NCI-H1105 treated with DMSO at 0.1 percent for 48 hours (cell line): ENCODE measurements around the gene B4GALNT4.
"Not testable (repeated sequence)": the region's sequence is repeated elsewhere in the genome, so short reads cannot be mapped to it uniquely, and the experiment has no call there.

Experiments used
- DNase-seq: peaks from one replicate; lab custom pipeline; 2025; lab: John Stamatoyannopoulos, UW

B4GALNT4 gene

GRCh38 chr11:358129-358800 is 11.0 kb upstream of the B4GALNT4 start:
- DNase-seq, result peak; percentile 15

GRCh38 chr11:359181-359714 is 10.1 kb upstream of the B4GALNT4 start:
- DNase-seq, result no peak

DNA sequence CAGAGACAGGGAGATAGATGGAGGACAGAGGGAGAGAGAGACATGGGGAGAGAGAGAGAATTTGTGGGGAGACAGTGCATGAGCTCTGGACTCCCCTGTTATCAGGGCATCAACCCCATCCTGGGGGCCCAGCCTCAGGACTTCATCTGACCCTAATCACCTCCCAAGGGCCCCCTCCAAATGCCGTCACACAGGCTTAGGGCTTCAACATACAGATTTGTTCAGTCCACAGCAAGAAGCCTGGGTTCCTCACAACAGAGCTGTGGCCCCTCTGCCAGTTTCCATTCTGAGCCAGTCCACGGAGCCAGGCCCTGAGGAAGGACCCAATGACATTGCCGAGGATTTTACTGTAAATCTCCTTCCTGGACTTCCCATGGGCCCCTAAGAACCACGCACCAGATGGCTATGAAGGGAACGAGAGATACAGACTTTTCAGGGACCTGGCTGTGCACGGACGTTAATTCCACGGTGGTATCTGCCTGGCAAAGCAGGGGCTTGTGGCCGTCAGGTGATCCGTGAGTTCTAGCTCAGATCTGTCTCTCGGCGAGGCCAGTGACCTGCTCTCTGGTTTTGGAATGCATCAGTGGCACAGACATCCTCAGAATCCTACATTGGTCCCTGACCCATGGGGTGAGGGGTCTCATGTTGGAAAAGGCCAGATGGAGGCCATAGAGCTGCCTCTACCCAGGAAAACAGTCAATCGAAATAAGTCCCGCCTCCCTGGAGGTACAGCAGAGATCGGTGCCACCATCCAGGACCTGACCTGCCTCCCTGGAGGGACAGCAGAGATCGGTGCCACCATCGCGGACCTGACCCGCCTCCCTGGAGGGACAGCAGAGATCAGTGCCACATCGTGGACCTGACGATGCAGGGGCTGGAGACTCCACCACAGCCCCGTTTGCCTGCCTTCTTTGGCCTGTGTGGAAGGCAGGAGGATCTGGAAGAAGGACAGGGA is 8.7 kb upstream of the B4GALNT4 start:
- DNase-seq, result no peak

DNA sequence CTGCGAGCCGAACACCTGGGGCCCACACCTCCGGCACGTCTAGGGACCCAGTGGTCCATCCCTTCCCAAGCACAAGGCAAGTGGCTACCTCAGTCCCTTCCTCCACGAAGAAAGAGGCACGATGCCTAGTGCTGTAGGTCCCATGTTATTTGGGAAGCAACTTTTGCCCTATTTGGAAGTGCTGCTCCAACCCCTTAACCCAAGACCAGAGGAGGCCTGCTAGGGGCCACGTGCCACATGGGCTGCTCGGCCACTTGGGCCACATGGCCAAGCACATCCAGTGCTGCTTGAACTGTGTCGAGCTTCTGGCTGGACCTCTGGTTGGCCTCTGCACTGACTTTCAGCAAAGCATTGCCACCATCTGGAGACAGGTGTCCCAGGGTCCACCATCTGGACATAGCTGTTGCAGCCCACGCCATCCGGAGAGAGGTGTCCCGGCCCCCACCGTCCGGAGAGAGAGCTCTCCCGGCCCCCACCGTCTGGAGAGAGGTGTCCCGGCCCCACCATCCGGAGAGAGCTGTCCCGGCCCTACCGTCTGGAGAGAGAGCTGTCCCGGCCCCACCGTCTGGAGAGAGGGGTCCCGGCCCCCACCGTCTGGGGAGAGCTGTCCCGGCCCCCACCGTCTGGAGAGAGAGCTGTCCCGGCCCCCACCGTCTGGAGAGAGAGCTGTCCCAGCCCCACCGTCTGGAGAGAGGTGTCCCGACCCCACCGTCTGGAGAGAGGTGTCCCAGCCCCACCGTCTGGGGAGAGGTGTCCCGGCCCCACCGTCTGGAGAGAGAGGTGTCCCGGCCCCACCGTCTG is 6.5 kb upstream of the B4GALNT4 start:
- DNase-seq, result no peak

DNA sequence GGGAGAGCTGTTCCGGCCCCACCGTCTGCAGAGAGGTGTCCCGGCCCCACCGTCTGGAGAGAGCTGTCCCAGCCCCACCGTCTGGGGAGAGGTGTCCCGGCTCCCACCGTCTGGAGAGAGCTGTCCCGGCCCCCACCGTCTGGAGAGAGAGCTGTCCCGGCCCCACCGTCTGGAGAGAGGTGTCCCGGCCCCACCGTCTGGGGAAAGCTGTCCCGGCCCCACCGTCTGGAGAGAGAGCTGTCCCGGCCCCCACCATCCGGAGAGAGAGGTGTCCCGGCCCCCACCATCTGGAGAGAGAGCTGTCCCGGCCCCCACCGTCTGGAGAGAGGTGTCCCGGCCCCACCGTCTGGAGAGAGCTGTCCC is 5.9 kb upstream of the B4GALNT4 start:
- DNase-seq, result not testable (repeated sequence)

DNA sequence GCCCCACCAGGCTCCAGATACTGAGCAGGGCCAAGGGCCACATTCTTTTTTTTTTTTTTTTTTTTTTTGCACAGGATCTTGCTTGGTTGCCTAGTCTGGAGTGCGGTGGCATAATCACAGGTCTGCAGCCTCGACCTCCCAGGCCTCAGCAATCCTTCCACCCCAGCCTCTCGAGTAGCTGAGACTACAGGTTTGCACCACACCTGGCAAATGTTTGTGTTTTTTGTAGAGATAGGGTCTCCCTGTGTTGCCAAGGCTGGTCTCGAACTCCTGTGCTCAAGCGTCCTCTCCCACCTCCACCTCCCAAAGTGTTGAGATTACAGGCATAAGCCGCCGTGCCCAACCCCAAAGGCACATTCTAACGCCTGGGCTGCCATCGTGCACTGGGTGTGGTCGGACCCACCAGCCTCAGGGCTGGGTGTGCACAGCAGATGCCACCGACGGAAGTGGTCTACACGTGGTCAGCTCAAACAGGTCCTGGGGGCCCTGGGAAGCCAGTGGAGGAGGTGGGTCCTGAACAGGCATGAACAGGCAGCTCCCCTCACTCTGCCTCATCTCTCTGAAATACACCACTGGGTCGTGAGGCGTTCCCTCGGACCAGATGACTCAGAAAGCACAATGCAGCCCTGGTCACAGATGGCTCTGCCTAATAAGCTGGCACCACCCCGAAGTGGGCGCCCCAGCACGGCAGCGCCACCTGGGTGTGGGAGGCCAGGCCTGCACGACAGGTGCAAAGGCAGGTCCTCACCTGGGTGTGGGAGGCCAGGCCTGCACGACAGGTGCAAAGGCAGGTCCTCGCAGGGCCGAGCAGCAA is 5.1 kb upstream of the B4GALNT4 start:
- DNase-seq, result peak; percentile 89

DNA sequence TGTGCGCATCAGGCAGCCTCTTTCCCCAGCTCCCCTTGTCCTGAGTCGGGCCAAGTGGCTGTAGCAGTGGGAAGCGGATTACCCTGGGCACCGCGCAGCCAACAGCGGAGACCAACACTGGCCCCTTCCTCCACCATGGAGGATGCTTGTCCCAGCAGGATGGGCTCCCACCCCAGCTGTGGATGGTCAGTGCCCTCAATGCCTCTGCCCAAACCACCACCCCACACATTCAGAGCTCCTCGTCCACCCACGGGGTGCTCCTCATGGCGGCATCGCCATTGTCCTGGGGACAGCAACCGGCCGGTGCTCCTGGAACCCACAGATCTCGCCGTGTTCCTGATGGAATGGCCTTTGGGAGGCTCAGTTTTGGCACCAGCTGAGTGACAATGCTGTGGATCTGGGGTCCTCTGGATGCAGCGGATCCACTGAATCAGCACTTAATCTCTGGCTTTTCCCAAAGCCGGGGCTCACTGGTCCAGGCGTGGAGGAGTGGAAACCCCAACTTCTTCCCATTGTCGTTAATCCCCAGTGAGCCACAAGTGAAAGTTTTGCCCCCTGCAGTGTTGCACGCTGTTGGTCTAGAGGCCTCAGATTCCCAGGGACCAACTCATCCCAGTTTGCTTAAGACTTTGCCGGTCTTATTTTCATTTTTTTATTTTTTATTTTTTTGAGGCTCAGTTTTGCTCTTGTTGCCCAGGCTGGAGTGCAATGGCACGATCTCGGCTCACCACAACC is 4.1 kb upstream of the B4GALNT4 start:
- no peak for DNase-seq

- DNase-seq, result no peak
Observed at GRCh38 chr11:365831-366230, 3.5 kb upstream of the B4GALNT4 start.

DNA sequence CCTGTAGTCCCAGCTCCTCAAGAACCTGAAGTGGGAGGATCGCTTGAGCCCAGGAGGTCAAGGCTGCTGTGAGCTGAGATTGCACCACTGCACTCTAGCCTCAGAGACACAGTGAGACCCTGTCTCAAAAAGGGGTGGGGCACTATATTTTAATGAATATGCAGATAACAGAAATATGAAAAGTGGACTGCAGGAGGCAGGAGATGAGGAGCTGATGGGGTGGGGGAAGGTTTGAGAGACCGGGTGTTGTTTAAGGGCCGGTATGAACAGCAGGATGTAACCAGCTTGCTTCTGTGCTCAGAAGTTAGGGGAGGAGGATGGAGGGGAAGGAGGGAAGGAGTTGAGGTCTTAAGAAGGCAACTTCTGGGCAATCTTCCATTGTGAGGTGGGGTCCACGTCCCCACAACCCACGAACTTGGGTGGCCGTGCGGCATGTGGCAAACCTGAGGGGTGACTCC is 1.3 kb upstream of the B4GALNT4 start:
- no peak for DNase-seq

DNA sequence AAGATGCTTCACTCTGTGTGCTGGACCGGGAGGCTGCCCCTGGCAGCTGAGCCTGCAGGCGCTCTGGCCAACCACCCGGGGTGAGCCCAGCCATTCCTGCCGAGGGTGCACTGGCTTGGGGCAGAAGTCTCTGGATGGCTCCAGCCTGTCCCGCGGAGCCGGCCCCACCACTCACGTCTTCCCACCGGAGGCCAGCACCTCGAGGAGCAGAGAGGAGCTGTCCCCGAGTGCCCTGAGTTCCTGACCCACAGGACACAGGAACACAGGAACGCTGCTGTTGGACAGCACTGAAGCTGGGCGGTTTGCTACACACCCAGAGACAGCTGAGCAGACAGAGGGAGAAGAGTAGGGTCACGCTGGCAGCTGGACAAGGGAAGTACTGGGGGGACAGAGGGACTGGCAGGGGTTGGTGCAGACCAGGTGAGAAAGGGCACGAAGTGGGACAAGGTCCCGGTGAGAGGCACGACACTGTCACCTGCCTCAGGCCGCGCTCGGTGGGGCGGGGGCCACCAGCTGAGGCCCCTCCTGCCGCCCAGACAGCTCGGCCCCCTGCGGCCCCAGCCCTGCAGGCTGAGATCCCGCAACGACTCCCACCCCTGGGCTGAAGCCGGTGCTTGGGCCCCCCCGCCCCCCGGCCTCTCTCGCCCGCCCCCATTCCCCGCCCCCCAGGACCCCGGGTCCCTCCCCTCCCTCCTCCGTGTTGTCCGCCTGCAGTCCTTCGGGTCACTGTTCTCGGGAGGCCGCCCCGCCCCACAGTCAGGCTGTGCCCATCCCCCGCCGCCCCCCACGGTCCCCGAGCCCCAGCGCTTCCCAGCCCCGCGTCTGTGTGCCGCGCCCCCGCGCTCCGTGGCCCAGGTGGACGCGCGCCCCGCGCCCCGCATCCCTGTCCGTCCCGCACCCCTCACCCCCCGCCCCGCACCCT is 624 bp upstream of the B4GALNT4 start:
- no peak for DNase-seq

GRCh38 chr11:370070-370941 is 1.0 kb downstream of the B4GALNT4 start:
- no peak for DNase-seq

DNA sequence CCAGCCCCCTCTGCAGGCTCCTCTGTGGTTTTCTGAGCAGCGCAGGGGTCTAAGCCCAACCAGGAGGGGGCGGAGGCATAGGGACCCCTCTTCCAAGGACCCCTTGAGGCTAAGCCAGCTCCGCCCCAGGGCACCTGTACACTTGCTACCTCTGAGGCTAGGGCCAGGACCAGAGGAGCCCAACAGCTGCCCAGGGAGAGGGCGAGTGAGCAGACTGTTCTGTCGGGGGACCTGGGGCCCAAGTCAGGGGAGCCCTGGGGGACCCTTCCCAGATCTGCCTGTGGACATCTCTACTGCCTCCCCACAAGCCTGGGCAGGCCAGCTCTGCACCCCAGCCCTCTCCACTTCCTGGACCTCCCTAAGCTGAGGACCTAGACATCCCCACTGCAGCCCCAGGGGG is 1.8 kb downstream of the B4GALNT4 start:
- no peak for DNase-seq

- no peak for DNase-seq
Observed at GRCh38 chr11:371716-372590, 2.7 kb downstream of the B4GALNT4 start.

GRCh38 chr11:372809-373715 is 3.8 kb downstream of the B4GALNT4 start:
- DNase-seq, result no peak

GRCh38 chr11:373716-374551 is 4.6 kb downstream of the B4GALNT4 start:
- no peak for DNase-seq
